ENCODE data around the gene UCHL5.

- TF ChIP-seq POLR2A (IDR thresholded peaks at IDR 0.05) (no peak), CTCF (IDR thresholded peaks at IDR 0.05 in 4 of 5, conservative IDR thresholded peaks at IDR 0.05 in 1 of 5) (no peak)
These were observed 47.8 kb downstream of the UCHL5 start for GRCh38 chr1:193011406-193011805.
